H1 (cell line): Measurements from ENCODE around the gene IGFALS.

Experiments used
- EZH2 ChIP-seq: fragments of 200-600 bp; sonication (generic); IDR thresholded peaks from 2 replicates; pipeline ENCODE4 v1.7.1; 2012; ENCODE audit warnings: low read depth, mild to moderate bottlenecking, moderate library complexity, low read length, inconsistent platforms; ENCODE audit not compliant: severe bottlenecking
- HDAC6 ChIP-seq: IDR thresholded peaks from one replicate; pipeline ENCODE4 v1.7.1; 2012; ENCODE audit warnings: low read depth, mild to moderate bottlenecking, inconsistent platforms, low read length, moderate library complexity
- JUN ChIP-seq: IDR thresholded peaks from 2 replicates; pipeline ENCODE4 v1.6.1; 2011; ENCODE audit warnings: low read depth, mild to moderate bottlenecking, improper control_type of control experiment, low read length
- SIN3A ChIP-seq, 2 experiments: IDR thresholded peaks in 1 of 2; conservative IDR thresholded peaks in 1 of 2; 2 replicates each; pipeline ENCODE4 v1.6.1; 2011 to 2012; ENCODE audit warnings: low read length in 2 of 2, improper control_type of control experiment in 1 of 2, low read depth in 1 of 2, mild to moderate bottlenecking in 1 of 2
- TAF1 ChIP-seq: IDR thresholded peaks from 2 replicates; pipeline ENCODE4 v1.6.1; 2011; ENCODE audit warnings: mild to moderate bottlenecking, low read depth, low read length
- TF ChIP-seq, protein P1 (sequence below), 3 experiments: IDR thresholded peaks; 1 replicate in 2 of 3; 2 replicates in 1 of 3; pipeline versions ENCODE4 v1.5.1 to v1.6.1; 2011; ENCODE audit warnings: low read length in 3 of 3, mild to moderate bottlenecking in 3 of 3, inconsistent platforms in 2 of 3, low read depth in 1 of 3, moderate library complexity in 1 of 3; ENCODE audit not compliant: insufficient read depth in 1 of 3; ENCODE audit errors: control extremely low read depth in 1 of 3

DNA sequence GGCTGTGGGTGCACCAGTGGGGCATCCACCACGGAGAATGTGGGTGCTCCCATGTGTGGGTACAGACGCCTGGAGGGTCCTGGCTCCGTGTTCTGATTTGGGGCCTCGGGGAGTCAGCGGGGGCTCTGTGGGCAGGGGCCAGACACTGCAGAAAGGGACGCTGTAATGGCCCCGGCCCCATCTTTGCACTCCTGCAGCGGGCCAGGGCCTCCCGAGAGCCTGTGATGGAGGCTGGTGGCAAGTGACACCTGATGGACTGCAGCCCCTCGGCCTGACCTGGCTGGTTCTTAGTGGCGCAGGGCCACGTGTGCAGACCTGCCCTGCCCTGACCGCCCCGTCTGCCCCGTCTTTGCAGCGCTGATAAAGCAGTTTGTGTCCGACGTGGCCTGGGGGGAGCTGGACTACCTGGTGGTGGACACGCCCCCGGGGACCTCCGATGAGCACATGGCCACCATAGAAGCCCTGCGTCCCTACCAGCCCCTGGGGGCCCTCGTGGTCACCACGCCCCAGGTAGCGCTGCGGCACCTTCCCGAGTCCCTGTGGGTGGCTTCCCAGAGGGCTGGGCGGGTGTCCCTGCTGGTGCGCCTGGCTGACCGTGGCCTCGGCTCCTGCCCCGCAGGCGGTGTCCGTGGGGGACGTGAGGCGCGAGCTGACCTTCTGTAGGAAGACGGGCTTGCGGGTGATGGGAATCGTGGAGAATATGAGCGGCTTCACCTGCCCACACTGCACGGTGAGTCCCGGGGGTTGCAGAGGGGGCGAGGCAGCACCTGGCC lies 6.0 kb downstream of the IGFALS start:
- TF ChIP-seq, protein P1, sequence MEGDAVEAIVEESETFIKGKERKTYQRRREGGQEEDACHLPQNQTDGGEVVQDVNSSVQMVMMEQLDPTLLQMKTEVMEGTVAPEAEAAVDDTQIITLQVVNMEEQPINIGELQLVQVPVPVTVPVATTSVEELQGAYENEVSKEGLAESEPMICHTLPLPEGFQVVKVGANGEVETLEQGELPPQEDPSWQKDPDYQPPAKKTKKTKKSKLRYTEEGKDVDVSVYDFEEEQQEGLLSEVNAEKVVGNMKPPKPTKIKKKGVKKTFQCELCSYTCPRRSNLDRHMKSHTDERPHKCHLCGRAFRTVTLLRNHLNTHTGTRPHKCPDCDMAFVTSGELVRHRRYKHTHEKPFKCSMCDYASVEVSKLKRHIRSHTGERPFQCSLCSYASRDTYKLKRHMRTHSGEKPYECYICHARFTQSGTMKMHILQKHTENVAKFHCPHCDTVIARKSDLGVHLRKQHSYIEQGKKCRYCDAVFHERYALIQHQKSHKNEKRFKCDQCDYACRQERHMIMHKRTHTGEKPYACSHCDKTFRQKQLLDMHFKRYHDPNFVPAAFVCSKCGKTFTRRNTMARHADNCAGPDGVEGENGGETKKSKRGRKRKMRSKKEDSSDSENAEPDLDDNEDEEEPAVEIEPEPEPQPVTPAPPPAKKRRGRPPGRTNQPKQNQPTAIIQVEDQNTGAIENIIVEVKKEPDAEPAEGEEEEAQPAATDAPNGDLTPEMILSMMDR (IDR thresholded peaks at IDR 0.05; ENCODE audit: control extremely low read depth in 1 of 3, insufficient read depth in 1 of 3, low read depth in 1 of 3, low read length in 3 of 3), result no peak
- no peak for TF ChIP-seq EZH2
- TF ChIP-seq TAF1, result no peak
- no peak for TF ChIP-seq SIN3A (conservative IDR thresholded peaks at IDR 0.05 in 1 of 2, IDR thresholded peaks at IDR 0.05 in 1 of 2; ENCODE audit: low read depth in 1 of 2, low read length in 2 of 2)
- TF ChIP-seq HDAC6, result no peak
- TF ChIP-seq JUN, result no peak
